Smooth muscle cell (in vitro differentiated cells): ENCODE results near the gene PLD1. TPM values are rescaled to one million over a fixed set of nuclear protein-coding genes. Genes with fewer than 3 reads are reported as not detected.
A peak's percentile ranks its signal among the peaks of the same experiment; 100 is the strongest.

Experiments
- DNase-seq: peaks from one replicate; lab custom pipeline; 2025; ENCODE audit not compliant: unreplicated experiment; lab: John Stamatoyannopoulos, UW
- H2AFZ ChIP-seq: fragments of 200-600 bp; sonication (generic); 2 replicates; pipeline ENCODE4 v1.6.0; 2016; ENCODE audit warnings: antibody characterized with exemption, low read depth, mild to moderate bottlenecking
- H3F3A ChIP-seq: fragments of 200-600 bp; sonication (generic); 2 replicates; pipeline ENCODE4 v1.6.0; 2017; ENCODE audit warnings: antibody characterized with exemption, low read depth
- H3K27ac ChIP-seq: fragments of 200-600 bp; sonication (generic); 2 replicates; pipeline ENCODE4 v1.5.1; 2016; ENCODE audit warnings: low read depth, mild to moderate bottlenecking
- H3K27me3 ChIP-seq: fragments of 200-600 bp; sonication (generic); 2 replicates; pipeline ENCODE4 v1.6.1; 2016; ENCODE audit warnings: low read depth, mild to moderate bottlenecking
- H3K36me3 ChIP-seq: fragments of 200-600 bp; sonication (generic); 2 replicates; pipeline ENCODE4 v1.5.1; 2016; ENCODE audit warnings: low read depth
- H3K4me1 ChIP-seq: fragments of 200-600 bp; sonication (generic); 2 replicates; pipeline ENCODE4 v1.5.1; 2016; ENCODE audit warnings: low read depth
- H3K4me2 ChIP-seq: fragments of 200-600 bp; sonication (generic); 2 replicates; pipeline ENCODE4 v1.6.0; 2016; ENCODE audit warnings: mild to moderate bottlenecking
- H3K4me3 ChIP-seq: fragments of 200-600 bp; sonication (generic); 2 replicates; pipeline ENCODE4 v1.5.1; 2016; ENCODE audit warnings: mild to moderate bottlenecking
- H3K79me2 ChIP-seq: fragments of 200-600 bp; sonication (generic); 2 replicates; pipeline ENCODE4 v1.6.0; 2016; ENCODE audit warnings: low read depth, mild to moderate bottlenecking
- H3K9ac ChIP-seq: fragments of 200-600 bp; sonication (generic); 2 replicates; pipeline ENCODE4 v1.6.0; 2016; ENCODE audit warnings: low read depth
- H3K9me3 ChIP-seq: fragments of 200-600 bp; sonication (generic); replicated peaks from 2 replicates; pipeline ENCODE4 v1.5.1; 2016; ENCODE audit warnings: low read depth
- H4K20me1 ChIP-seq: fragments of 200-600 bp; sonication (generic); 2 replicates; pipeline ENCODE4 v1.6.0; 2016; ENCODE audit warnings: low read depth
- CTCF ChIP-seq: fragments of 200-600 bp; sonication (generic); IDR thresholded peaks from 2 replicates; pipeline ENCODE4 v1.5.1; 2017; ENCODE audit warnings: borderline replicate concordance, mild to moderate bottlenecking, antibody characterized with exemption; ENCODE audit not compliant: insufficient read depth, poor library complexity, severe bottlenecking
- WGBS: methylation state at CpG from one replicate; pipeline ENCODE4 v1.1.7; 2016; ENCODE audit warnings: low lambda C conversion rate; 5-methylcytosine and 5-hydroxymethylcytosine counted together
- polyA plus RNA-seq: library from polyadenylated mRNA; unstranded; fragments of >200 nt; fragmentation: Nextera tagmentation; extraction: Ambion mirVana; gene quantifications from 2 replicates; pipeline ENCODE4 v1.2.1, GENCODE V29; 2016
- total RNA-seq: library from RNA; depleted of rRNA; stranded (reverse); fragments of >200 nt; gene quantifications from 2 replicates; pipeline ENCODE4 v1.2.3, GENCODE V29; 2014

The PLD1 gene
- total and polyA plus RNA-seq, 2 experiments from 2014 or later, result 15.2 to 36.1 TPM

GRCh38 chr3:171755015-171755589, 55.2 kb downstream of the PLD1 start:
- Histone ChIP-seq H3F3A (no peaks in the 10 kb centered on the region), H3K27ac (peak overlapping the region; percentile 92), H3K27me3 (no peaks in the 10 kb centered on the region), H3K4me3 (no peak overlapping the region), H3K9ac (no peak overlapping the region), H3K36me3 (no peaks in the 10 kb centered on the region), H4K20me1 (peaks cover 36% of the 10 kb centered on the region), H3K9me3 (no peaks in the 10 kb centered on the region), H2AFZ (no peak overlapping the region), H3K79me2 (peaks cover 85% of the 10 kb centered on the region), H3K4me1 (no peaks in the 10 kb centered on the region), H3K4me2 (no peak overlapping the region)
- DNase-seq, result no peak
- TF ChIP-seq CTCF, result no peak
- WGBS, result 94% methylated on average over 2 of the region's 2 CpGs

- no peaks in the 10 kb centered on the region for H3F3A ChIP-seq
- TF ChIP-seq CTCF, result no peak
- H4K20me1 ChIP-seq, result peaks cover 29% of the 10 kb centered on the region
- H3K9me3 ChIP-seq, result no peaks in the 10 kb centered on the region
- peak overlapping the region; percentile 49 for H3K4me2 ChIP-seq
- no peak overlapping the region for H2AFZ ChIP-seq
- H3K4me1 ChIP-seq, result peaks cover 5% of the 10 kb centered on the region
- H3K27me3 ChIP-seq, result no peaks in the 10 kb centered on the region
- no peak overlapping the region for H3K4me3 ChIP-seq
- peak overlapping the region; percentile 67 for H3K9ac ChIP-seq
- peak overlapping the region; percentile 92 for H3K27ac ChIP-seq
- no peak for DNase-seq
- 46% methylated on average over 5 of the region's 5 CpGs for WGBS
- no peaks in the 10 kb centered on the region for H3K36me3 ChIP-seq
- peaks cover 86% of the 10 kb centered on the region for H3K79me2 ChIP-seq
Observed at GRCh38 chr3:171753665-171754408, 56.4 kb downstream of the PLD1 start.

GRCh38 chr3:171753025-171753472, 57.2 kb downstream of the PLD1 start:
- 66% methylated on average over 5 of the region's 5 CpGs for WGBS

More at GRCh38 chr3:171753025-171753472, 57.2 kb downstream of the PLD1 start:
- Histone ChIP-seq H3K4me3 (no peak overlapping the region), H3K36me3 (no peaks in the 10 kb centered on the region), H3K4me1 (peaks cover 11% of the 10 kb centered on the region), H3K27ac (peak overlapping the region; percentile 92), H3K79me2 (peaks cover 84% of the 10 kb centered on the region), H3K27me3 (no peaks in the 10 kb centered on the region), H3K4me2 (peak overlapping the region; percentile 49), H3K9ac (peak overlapping the region; percentile 67), H3K9me3 (no peaks in the 10 kb centered on the region), H3F3A (no peaks in the 10 kb centered on the region), H4K20me1 (peaks cover 29% of the 10 kb centered on the region), H2AFZ (no peak overlapping the region)
- no peak for DNase-seq
- TF ChIP-seq CTCF, result no peak
